ENCODE data around the gene QRSL1.
"Not testable (repeated sequence)": the region's sequence is repeated elsewhere in the genome, so short reads cannot be mapped to it uniquely, and the experiment has no call there.

QRSL1 gene, protein sequence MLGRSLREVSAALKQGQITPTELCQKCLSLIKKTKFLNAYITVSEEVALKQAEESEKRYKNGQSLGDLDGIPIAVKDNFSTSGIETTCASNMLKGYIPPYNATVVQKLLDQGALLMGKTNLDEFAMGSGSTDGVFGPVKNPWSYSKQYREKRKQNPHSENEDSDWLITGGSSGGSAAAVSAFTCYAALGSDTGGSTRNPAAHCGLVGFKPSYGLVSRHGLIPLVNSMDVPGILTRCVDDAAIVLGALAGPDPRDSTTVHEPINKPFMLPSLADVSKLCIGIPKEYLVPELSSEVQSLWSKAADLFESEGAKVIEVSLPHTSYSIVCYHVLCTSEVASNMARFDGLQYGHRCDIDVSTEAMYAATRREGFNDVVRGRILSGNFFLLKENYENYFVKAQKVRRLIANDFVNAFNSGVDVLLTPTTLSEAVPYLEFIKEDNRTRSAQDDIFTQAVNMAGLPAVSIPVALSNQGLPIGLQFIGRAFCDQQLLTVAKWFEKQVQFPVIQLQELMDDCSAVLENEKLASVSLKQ

DNA sequence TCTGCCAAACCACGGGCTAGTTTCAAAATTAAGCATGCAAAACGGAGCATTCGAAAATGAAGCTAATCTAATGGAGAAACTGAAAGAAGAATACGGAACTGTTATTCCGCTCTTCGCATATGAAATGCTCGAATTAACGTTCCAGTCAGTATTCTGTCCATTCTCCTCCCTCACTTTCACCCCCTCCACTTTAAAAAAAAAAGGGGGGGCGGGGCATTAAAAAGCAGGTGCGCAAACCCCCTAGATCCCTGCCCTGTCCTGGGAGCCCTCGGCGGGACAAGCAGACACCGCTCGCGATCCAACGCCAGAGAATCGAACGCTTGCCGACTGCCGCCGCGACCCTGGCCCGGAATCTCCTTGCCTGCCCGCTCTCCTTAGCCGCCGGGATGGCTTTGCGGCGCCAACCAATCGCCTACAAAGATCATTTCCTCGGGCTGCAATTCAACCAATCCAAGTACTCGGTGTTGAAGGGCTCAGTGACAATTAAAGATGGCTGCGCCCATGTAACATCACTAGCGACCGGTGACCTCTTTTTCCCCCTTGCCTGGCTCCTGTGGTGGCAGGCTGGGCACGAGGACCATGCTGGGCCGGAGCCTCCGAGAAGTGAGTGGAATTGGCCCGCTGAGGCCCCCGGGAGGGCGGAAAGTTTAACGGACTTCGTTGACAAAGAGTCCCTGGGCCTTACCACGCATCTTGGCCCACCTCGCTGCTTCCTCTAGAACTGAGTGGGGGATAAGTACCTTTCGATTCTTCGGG is at the start of gene QRSL1, which contains the start of gene RTN4IP1:
Gene QRSL1 (plus strand): TSS at position 476 of the 756 bp plus-strand sequence. CDS start 104 bp downstream, at position 580.
Gene RTN4IP1 (minus strand): TSS at position 396 of the 756 bp plus-strand sequence. CDS start 477 bp downstream, outside the sequence.
- peak; percentile 77 for DNase-seq

DNA sequence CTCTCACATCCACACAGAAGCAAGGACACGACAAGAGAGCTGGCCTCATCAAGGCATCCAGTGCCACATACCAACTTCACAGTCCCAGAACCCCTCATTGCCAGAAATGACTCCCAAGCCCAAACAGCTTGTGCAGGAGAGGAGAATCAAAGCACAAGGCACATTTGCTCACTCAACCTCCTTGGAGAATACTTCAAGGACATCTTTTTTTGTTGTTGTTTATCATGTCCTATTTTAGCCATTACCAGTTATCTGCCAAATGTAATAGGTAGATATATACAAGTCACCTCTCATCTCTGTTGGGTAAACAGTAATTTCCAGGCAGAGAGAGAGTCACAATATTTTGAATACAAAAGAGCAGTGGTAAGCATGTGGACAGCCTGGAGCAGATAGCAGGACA is 47.9 kb upstream of the QRSL1 start:
- DNase-seq: no peak

DNA sequence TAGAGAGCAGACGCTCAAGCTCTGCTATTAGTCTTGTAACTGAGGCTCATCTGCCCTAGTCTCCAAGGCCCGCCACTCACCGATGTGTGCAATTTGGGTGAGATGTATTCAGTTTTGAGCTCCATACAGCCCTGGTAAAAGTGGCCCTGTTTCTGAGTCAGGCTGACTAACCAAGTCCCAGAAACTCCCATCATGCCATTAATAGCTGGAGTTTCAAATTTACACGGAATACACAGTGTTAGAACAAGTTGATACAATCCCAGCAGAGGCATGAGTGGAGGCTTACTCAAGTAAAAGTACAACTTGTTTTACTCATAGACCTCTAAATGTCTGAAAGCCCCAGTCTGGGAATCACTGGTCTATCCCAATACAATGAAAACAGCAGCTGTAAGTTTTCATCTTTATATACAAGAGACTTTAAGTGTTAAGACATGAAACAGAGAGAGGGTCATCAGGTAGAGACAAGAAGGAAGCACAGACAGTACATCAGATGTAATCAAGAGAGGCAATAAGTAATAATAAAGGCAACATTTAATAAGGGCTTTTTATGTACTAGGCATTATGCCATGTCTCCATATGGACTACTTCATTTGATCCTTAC is 42.5 kb upstream of the QRSL1 start:
- DNase-seq: no peak

DNA sequence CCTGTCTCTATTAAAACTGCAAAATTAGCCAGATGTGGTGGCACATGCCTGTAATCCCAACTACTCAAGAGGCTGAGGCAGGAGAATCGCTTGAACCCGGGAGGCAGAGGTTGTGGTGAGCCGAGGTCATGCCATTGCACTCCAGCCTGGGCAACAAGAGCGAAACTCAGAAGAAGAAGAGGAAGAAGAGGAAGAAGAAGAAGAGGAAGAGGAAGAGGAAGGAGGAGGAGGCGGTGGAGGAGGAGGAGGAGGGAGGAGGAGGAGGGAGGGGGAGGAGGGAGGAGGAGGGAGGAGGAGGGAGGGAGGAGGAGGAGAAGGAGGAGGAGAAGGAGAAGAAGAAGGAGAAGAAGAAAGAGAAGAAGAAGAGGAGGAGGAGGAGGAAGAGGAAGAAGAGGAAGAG is 40.4 kb upstream of the QRSL1 start:
- DNase-seq: not testable (repeated sequence)

DNA sequence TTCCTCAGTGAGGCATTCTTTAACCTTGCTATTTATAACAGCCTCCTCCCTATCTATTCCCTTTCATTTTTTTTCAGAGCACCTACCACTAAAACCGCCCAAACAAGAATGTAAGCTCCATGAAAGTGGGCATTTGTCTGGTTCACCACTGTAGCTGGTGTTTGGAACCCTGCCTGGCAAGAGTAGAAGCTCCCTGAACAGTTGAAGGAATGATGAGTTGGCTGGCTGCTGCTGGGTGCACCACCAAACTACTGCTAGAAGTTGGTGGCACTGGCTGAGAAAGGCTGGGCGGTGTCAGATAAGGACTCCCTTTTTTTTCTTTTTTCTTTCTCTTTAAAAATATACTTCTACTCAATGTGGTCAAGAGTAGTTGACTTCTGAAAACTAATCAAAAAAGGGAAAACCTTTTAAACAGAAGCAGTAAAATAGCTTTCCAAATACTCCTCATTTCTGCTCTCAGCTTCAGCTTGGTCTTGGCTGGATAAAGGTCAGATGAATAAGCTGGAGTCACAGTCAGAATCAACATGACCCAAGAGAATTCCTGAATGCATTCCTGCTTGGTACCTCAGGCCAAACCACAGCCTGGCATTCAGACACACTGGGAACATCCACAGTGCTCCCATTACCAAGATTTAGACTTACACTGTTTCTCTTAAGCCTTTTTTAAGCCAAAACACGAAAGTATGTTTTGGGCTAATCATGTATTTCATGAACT is 38.1 kb upstream of the QRSL1 start:
- no peak for DNase-seq

DNA sequence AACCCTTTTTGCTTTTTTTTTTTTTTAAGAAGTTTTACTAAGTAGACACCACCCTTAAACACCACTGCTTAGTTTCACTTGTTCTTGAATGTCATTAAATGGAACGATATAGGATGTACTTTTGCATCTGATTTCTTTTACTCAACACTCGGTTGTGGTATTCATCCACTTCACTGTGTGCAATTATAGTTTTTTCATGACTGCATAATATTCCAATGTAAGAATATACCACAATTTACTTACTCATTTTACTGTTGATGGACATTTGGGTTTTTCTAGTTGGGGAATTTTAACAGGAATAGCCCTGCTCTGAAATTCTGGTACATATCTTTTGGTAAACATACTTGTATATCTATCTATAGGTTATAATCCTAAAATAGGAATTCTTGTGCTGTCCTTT is 29.9 kb upstream of the QRSL1 start:
- no peak for DNase-seq

DNA sequence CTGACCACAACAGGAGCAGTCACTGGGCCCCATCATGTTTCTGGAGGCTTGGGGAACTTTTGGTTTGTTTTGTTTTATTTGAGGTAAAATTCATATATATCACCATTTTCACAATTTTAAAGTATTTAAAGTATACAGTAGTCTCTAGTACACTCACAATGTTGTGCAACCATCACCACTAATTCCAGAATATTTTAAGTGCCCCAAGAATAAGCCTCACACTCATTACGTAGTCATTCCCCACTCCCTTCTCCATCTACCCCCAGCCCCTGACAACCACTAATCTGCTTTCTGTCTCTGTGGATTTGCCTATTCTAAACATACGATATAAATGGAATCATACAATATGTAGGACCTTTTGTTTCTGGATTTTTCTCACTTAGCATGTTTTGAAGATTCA is 29.0 kb upstream of the QRSL1 start:
- DNase-seq: no peak

DNA sequence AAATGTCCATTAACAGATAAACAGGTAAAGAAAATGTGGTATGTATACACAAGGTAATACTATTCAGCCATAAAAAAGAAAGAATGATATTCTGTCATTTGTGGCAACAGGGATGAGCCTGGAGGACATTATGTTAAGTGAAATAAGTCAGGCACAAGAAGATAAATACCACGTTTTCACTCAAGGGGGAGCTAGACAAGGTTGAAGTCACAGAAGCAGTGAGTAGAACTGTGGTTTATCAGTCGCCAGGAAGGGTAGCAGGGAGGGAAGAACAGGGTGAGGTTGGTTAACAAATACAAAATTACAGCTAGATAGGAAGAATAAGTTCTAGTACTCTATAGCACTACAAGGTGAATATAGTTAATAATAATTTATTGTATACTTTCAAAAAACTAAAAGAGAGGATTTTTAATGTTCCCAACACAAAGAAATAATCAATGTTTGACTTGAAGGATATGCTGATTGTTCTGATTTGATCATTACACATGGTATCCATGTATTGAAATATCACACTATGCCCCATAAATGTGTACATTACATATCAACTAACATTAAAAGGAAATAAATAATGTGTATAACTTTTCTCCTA is 21.2 kb upstream of the QRSL1 start:
- no peak for DNase-seq

DNA sequence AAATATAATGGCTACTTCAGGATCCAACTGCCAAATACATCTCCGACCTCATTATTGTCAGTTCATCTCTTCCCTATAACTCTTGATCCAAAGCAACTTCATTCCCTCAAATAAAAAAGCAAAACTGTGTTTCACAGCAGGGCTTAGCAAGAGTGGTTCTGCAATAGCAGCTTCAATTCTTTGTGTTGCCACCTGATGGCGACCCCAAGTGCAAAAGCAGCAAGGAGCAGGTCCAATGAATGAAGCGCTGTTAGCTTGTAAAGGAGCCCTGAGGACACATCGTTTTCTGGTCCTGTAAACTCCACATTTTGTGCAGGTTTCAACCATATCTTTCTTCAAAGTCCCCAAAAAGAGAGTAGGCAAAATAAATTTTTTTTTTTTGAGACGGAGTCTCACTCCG is 19.7 kb upstream of the QRSL1 start:
- DNase-seq: no peak

DNA sequence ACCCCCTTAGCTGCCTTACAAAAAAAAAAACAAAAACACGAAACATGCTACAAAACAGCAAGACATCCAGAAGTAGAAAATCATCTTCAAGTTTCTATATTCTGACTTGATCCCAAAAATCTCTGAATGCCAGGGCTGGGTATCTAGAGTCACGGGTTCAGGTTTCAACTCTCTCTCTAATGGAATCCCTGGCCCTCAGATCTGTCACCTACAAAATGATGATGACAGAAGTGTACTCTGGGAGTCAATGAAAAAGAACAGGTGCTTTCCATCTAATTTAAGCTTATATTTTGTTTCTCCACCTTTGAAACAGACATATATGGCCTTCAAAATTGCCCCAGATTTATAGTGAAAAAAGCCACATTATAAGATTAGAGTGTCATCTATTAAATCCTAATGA is 18.3 kb upstream of the QRSL1 start:
- DNase-seq: no peak

DNA sequence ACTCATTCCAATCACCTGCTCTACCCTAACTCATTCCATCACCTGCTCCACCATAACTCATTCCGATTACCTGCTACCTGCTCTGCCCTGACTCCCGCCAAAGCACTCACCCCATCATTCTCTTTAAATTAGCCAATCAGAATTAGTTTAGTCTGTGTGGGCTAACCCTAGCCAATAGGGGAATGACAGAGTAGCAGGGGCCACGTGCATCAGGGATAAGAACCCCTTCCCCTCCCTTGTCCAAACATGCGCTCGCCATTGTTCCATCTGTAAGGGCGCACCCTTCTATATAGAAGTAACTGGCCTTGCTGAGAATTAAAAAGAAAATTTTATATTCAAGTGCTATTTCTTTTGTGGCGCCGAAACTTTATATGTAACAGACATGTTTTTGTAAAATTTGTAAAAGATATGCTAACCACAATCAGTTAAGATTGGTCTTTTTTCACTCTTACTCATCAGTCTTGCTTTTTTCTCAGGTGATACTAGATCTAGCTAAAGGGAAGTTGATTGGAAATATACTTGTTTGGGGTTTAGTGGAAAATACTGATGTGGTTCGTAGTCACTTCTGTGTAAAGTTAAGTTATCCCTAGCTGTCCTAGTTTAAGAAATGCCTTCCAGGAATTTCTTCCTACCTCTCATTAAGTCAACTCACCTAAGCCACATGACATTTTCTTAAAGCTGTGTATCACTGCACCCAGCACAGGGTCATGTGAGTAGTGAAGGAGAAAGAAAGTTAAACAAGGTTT is 16.5 kb upstream of the QRSL1 start:
- no peak for DNase-seq

DNA sequence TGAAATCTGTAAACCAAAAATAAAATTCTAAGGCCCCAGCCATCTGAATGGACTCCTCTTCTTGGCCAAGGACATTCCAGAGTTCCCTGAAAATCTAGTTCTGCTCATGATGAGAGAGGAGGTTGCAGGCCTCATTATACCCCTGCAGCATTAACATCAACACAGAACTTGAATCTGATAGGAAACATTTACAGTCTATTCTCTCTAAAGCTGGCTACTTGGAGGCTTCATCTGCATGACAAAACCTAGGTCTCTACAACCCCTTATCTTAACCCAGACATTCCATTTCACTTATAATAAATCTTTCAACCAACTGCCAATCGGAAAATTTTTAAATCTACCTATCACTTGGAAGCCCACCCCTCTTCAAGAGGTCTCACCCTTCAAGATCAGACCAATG is 15.8 kb upstream of the QRSL1 start:
- no peak for DNase-seq

DNA sequence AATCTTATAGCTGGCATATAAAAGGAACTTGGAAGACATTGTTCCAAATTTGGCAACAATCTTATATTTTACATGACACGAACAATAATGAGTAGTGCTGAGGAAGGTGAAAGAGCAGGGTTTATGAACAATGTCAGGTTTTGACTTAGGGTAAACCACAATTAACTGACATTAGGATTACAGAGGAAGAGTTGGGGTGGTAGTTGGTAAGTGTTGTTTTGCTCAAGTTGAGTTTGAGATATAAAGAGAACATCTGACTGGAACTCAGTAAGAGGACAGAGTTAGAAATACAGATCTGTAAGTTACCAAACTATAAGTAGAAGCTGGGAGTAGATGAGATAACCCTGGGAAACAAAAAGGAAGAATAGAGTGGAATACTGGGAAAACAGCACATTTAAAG is 15.2 kb upstream of the QRSL1 start:
- DNase-seq: no peak

DNA sequence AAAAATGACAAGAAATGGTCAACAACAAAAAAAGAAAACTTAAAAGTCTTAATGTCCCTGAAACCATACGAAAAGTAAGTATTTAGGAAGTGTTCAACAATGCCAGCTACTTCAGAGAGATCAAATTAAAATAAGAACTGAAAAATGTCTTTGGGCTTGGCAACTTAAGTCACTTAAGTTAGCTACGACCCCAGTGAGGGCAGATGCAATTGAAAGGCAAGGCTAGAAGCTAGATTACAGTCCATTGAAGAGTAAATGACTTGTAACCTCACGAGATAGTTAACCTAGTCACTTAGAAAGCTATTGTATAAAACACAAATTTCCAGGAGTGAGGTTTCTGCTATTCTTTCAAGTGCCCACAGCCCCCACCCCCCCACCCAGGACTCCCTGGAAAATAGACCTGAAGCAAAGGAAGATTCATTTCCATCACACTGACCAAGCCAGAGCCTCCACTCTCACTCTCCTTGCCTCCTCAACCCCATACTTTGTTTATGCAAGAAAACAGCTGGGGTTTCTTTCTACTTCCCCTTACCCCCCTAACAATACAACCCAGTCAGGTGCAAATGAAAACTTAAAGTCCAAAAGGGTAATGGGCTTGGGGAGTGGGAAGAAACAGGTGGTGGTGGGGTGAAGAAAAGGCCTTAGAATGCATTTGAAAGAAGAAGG is 14.7 kb upstream of the QRSL1 start:
- no peak for DNase-seq

DNA sequence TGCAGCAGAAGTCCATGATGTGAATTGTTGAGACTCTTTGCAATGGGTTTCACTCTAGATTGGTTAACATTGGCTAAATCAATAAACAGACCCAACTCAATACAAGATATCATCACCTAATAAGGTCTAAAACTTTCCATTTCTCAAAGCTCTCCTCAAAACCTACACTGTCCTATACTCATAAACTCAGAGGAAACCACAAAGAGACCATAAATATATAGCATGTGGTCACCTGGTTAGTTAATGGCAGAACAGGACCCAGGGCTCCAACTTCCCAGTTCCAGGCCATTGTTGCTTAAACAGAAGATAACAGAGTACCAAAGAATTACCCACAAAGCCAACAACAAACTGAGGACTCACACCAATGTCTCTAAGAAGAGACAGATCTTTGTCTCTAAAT is 12.1 kb upstream of the QRSL1 start:
- no peak for DNase-seq

DNA sequence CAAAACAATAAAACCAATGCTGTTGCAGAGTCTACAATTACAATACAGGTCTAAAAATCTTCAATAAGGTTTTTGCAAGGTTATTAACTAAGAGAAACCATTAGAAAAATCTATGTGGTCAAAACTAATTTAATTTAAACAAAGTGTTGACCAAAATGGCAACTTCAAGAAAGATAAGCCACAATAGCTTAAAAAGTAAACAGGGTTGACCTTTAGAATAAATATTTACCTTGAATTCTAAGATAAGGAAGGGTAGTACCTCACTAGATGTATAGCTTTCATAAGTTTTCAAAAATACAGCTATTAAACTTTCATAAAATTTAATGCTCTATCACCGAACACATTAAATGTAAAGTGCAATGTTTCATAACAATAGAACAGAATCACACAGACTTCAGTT is 11.5 kb upstream of the QRSL1 start:
- DNase-seq: no peak

DNA sequence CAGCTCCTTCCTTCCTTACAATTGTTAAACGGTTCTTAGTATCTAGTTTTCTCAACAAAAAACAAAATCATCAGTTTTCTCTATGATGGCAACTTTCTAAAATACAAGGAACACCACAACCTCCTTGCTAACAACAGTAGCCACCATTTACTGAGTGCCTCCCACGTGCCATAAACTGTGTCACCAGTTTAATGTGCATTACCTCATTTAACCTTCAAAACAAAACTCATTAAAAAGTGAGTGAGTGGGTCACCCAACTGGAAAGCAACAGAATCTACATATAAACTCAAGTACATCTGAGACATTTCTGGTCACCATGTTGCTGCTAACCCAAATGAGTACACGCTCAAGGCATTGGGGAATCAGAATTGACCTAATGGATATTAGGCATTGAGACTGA is 11.1 kb upstream of the QRSL1 start:
- DNase-seq: no peak

DNA sequence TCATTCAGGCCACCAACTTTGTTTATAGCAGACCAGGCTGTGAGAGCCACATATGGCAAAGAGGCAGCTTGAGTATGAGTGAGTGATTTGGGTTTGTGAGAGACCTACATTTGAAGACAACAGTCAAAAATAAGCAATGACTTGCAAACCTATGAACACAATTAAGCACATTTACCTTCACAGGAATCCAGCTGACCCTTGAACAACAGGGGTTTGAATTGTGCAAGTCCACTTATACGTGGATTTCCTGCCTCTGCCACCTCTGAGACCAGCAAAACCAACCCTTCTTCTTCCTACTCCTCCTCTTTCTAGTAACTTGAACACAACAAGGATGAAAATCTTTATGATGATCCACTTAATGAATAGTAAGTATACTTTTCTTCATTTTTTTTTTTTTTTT is 10.2 kb upstream of the QRSL1 start:
- DNase-seq: no peak

DNA sequence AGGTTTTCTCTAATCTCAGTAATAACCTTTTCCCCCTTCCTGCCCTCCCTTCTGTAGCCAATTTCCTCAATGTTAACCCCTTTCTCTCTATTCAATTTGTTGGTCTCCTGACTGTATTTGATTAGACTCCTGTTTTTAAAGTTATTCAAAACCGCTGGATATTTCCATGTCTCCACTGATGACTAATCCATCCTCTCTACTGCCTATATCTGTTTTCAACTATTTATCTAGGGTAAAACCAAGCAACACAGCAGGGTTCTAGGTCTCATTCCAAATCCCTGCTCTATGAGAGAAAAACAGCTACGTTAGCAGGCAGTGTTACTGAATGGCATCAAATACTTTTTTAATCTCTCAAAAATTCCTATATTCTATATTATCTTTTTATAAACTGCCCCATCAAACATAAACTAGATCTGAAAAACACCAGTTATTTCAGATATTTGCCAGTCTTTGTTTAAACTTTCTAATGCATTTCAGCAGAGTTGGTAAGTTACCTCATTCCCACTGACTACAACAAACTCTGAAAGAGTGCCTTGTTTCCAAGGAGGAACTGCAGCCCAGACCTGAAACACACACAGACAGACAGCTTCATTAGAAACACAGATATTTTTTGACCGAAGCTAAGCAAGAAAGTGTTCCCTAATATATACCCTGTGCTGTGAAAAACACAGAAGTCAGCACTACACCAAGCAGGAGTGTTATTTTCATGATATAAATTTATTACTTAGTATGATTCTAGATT is 8.3 kb upstream of the QRSL1 start:
- no peak for DNase-seq

DNA sequence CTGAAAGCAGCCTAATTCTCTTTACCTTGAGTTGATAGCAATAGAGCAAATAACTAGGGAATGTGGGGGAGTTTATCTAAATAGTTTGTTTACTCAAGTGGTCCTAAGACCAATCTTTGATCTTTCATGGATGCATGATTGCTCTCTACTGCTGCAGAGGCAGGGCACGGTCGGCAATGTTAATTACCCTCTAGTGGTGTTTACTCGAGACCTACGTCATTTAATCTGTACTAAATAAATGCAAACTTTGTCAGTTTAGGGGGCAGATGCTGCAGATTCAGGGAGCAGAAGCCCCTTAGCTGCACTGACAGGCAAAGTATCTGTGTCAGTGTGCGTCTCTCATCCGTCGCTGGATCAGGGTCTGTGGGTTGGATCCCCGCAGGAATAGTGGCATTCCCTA is 7.0 kb upstream of the QRSL1 start:
- no peak for DNase-seq
